B cell (primary cell): Measurements from ENCODE around the gene TSKS. TPM values are rescaled to one million over a fixed set of nuclear protein-coding genes. Genes with fewer than 3 reads are reported as not detected.

Experiments
- ATAC-seq: fragments of 200-7000 bp; cut with Tn5 transposase; one replicate; pipeline ENCODE4 v1.10.0; 2021; ENCODE audit warnings: low read depth, mild to moderate bottlenecking, moderate number of reproducible peaks, moderate library complexity
- CTCF ChIA-PET: fragments of 350-600 bp; sonication (Branson Sonifier 250); formaldehyde crosslinking; loops from one replicate; lab custom pipeline; 2021; ENCODE audit warnings: antibody characterized with exemption, inconsistent platforms; lab: Charles Lee
- POLR2A ChIA-PET: fragments of 350-600 bp; sonication (Branson Sonifier 250); formaldehyde crosslinking; loops from one replicate; lab custom pipeline; 2021; ENCODE audit warnings: antibody characterized with exemption; lab: Charles Lee
- DNase-seq: peaks from one replicate; pipeline ENCODE4 v3.0.0; 2013
- H2AFZ ChIP-seq: 2 replicates; pipeline ENCODE4 v1.6.1; 2012; ENCODE audit warnings: mild to moderate bottlenecking, low read depth, low read length; ENCODE audit not compliant: insufficient read depth, poor library complexity, severe bottlenecking
- H3K27ac ChIP-seq, 2 donors: 1 replicate in 1 of 2; 2 replicates in 1 of 2; pipeline ENCODE4 v1.5.1; 2012 to 2013; ENCODE audit warnings: low read length in 2 of 2, mild to moderate bottlenecking in 2 of 2, moderate library complexity in 1 of 2
- H3K27me3 ChIP-seq, 4 experiments: fragments of 200-600 bp in 1 of 4; sonication (generic) in 1 of 4; replicated peaks in 1 of 4; 1 replicate in 2 of 4; 2 replicates in 2 of 4; pipeline versions ENCODE4 v1.6.1 to v1.7.0; 2013 to 2016; ENCODE audit warnings: low read length in 3 of 4, mild to moderate bottlenecking in 2 of 4, mixed read lengths in 1 of 4, moderate library complexity in 1 of 4; ENCODE audit not compliant: insufficient read depth in 4 of 4, control insufficient read depth in 3 of 4; ENCODE audit errors: control extremely low read depth in 1 of 4
- H3K36me3 ChIP-seq, 2 experiments: replicated peaks in 1 of 2; 1 replicate in 1 of 2; 2 replicates in 1 of 2; pipeline versions ENCODE4 v1.6.1 to v1.7.1; 2013; ENCODE audit warnings: low read length in 1 of 2; ENCODE audit not compliant: insufficient read depth in 2 of 2, control insufficient read depth in 1 of 2; ENCODE audit errors: control extremely low read depth in 1 of 2, extremely low read depth in 1 of 2
- H3K4me1 ChIP-seq, 2 donors: fragments of 200-600 bp in 1 of 2; sonication (generic) in 1 of 2; 1 replicate in 1 of 2; 2 replicates in 1 of 2; pipeline versions ENCODE4 v1.5.1 to v1.6.1; 2013 to 2017; ENCODE audit warnings: low read length in 2 of 2; ENCODE audit not compliant: control insufficient read depth in 2 of 2, insufficient read depth in 2 of 2
- H3K4me2 ChIP-seq: replicated peaks from 2 replicates; pipeline ENCODE3; 2012; ENCODE audit warnings: mild to moderate bottlenecking, low read depth, low read length; ENCODE audit not compliant: poor library complexity, severe bottlenecking
- H3K4me3 ChIP-seq, 5 experiments: fragments of 200-600 bp in 1 of 5; sonication (generic) in 1 of 5; 1 replicate in 3 of 5; 2 replicates in 2 of 5; pipeline versions ENCODE4 v1.5.1 to v1.7.0; 2011 to 2016; ENCODE audit warnings: low read length in 4 of 5, mild to moderate bottlenecking in 4 of 5, low read depth in 2 of 5, control low read depth in 1 of 5, moderate library complexity in 1 of 5; ENCODE audit not compliant: insufficient read depth in 1 of 5; ENCODE audit errors: control extremely low read depth in 1 of 5, extremely low read depth in 1 of 5
- H3K79me2 ChIP-seq: fragments of 200-600 bp; sonication (generic); one replicate; pipeline ENCODE4 v1.6.0; 2016; ENCODE audit warnings: low read length; ENCODE audit not compliant: control insufficient read depth, insufficient read depth
- H3K9ac ChIP-seq: fragments of 200-600 bp; sonication (generic); 2 replicates; pipeline ENCODE4 v1.6.1; 2017; ENCODE audit warnings: mild to moderate bottlenecking, low read length, moderate library complexity
- H3K9me3 ChIP-seq, 3 donors: one replicate each; pipeline versions ENCODE4 v1.6.1 to v1.7.1; 2013; ENCODE audit warnings: low read length in 2 of 3; ENCODE audit not compliant: control insufficient read depth in 2 of 3, insufficient read depth in 1 of 3; ENCODE audit errors: control extremely low read depth in 1 of 3
- H4K20me1 ChIP-seq: 2 replicates; pipeline ENCODE4 v1.6.0; 2012; ENCODE audit warnings: mild to moderate bottlenecking, low read length; ENCODE audit not compliant: insufficient read depth, control insufficient read depth, poor library complexity, severe bottlenecking
- H3K27ac Mint-ChIP-seq: one replicate; pipeline ENCODE4 v1.8.0; 2021; ENCODE audit warnings: mixed read lengths
- H3K27me3 Mint-ChIP-seq: one replicate; pipeline ENCODE4 v1.8.0; 2021; ENCODE audit warnings: mixed read lengths
- H3K4me1 Mint-ChIP-seq: one replicate; pipeline ENCODE4 v1.8.0; 2021; ENCODE audit warnings: mixed read lengths
- H3K4me3 Mint-ChIP-seq: one replicate; pipeline ENCODE4 v1.8.0; 2021; ENCODE audit warnings: mixed read lengths
- H3K9me3 Mint-ChIP-seq: one replicate; pipeline ENCODE4 v1.8.0; 2022; ENCODE audit warnings: mixed read lengths; ENCODE audit not compliant: insufficient read depth
- EZH2 ChIP-seq: IDR thresholded peaks from 2 replicates; pipeline ENCODE4 v1.6.1; 2012; ENCODE audit warnings: borderline replicate concordance, low read depth, mild to moderate bottlenecking, moderate library complexity, low read length; ENCODE audit not compliant: insufficient read depth, poor library complexity, severe bottlenecking
- WGBS: methylation state at CpG from one replicate; pipeline ENCODE4 v1.1.5; 2013; ENCODE audit warnings: missing lambda C conversion rate; ENCODE audit not compliant: insufficient coverage; 5-methylcytosine and 5-hydroxymethylcytosine counted together
- intact Hi-C: fragments of 100-400 bp; cut with micrococcal nuclease; formaldehyde crosslinking; loops from one replicate; pipeline ENCODE4 v1.10.0; 2022
- polyA plus RNA-seq: library from polyadenylated mRNA; depleted of rRNA; stranded (reverse); fragments of >200 nt; gene quantifications from 2 replicates; pipeline ENCODE4 v1.2.3, GENCODE V29; 2012
- total RNA-seq, 2 donors: library from RNA; stranded (reverse); fragments of 120-200 nt in 1 of 2; gene quantifications; 1 replicate in 1 of 2; 2 replicates in 1 of 2; pipeline versions ENCODE4 v1.2.3 to v1.2.4, GENCODE V29; 2013 to 2022
- TF ChIP-seq, protein P1 (sequence below): fragments of 200-600 bp; IDR thresholded peaks from one replicate; pipeline ENCODE4 v1.8.0; 2022; ENCODE audit warnings: antibody characterized with exemption, mild to moderate bottlenecking

Gene TSKS
- total and polyA plus RNA-seq, 2 donors (not counting 1 experiment from before 2014, with no cell fraction given), result 0.15 to 0.18 TPM

DNA sequence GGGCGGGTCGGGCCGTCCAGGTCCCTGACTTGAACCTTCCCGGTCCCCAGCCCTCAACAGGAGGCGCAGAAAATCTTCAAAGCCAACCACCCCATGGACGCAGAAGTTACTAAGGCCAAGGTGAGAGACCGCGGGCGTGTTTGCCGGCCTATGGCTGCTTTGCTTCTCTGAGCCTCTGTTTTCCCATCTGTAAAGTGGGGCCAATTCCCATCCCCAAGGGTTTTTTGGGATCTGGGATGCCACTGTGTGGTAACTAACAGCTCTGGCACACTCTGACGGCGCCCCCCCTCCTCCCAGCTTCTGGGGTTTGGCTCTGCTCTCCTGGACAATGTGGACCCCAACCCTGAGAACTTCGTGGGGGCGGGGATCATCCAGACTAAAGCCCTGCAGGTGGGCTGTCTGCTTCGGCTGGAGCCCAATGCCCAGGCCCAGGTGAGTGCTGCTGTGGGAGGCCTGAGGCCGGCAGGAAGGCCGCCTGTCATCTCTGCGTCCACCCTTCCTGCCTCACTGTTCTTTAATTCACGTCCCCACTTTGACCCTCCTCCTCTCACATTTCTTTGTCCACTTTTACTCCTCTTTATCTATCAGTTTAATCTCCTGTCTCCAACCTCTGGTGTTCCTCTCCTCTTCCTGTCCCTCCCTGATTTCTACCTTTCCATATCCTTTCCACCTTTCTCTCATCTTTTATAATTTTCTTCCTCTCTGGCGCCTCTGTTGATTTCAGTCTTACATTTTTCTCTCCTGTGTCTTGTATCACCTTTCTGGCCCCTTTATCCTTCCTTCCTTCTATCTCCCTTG is 42.9 kb upstream of the TSKS start:
- H4K20me1 ChIP-seq, result no peaks in the 10 kb centered on the region
- intact Hi-C loops, result loop anchor here (5.0 kb wide), 1 partner anchor 679 kb away; no protein-coding TSS in a partner anchor
- no peak overlapping the region for H2AFZ ChIP-seq
- no peak overlapping the region for H3K4me3 ChIP-seq
- WGBS, result 95% methylated on average over 20 of the region's 20 CpGs
- CTCF ChIA-PET, result no interaction called here
- H3K9ac ChIP-seq, result no peak overlapping the region
- peak overlapping the region in 1 of 2 donors; percentile 68 for H3K27ac ChIP-seq
- peaks cover 3% of the 10 kb centered on the region for H3K79me2 ChIP-seq
- H3K9me3 ChIP-seq, result no peaks in the 10 kb centered on the region
- no peak for DNase-seq
- Mint-ChIP-seq H3K4me3 (no peak overlapping the region), H3K27ac (peak overlapping the region; percentile 50), H3K27me3 (no peaks in the 10 kb centered on the region), H3K4me1 (peaks cover 33% of the 10 kb centered on the region), H3K9me3 (no peaks in the 10 kb centered on the region)
- POLR2A ChIA-PET, result interaction anchor here (0.5 kb wide), 1 partner anchor 30 kb away, joined by 7 read pairs; no protein-coding TSS in a partner anchor
- no peaks in the 10 kb centered on the region for H3K27me3 ChIP-seq
- peaks cover 0 to 28% of the 10 kb centered on the region in 2 experiments for H3K36me3 ChIP-seq
- TF ChIP-seq, protein P1, sequence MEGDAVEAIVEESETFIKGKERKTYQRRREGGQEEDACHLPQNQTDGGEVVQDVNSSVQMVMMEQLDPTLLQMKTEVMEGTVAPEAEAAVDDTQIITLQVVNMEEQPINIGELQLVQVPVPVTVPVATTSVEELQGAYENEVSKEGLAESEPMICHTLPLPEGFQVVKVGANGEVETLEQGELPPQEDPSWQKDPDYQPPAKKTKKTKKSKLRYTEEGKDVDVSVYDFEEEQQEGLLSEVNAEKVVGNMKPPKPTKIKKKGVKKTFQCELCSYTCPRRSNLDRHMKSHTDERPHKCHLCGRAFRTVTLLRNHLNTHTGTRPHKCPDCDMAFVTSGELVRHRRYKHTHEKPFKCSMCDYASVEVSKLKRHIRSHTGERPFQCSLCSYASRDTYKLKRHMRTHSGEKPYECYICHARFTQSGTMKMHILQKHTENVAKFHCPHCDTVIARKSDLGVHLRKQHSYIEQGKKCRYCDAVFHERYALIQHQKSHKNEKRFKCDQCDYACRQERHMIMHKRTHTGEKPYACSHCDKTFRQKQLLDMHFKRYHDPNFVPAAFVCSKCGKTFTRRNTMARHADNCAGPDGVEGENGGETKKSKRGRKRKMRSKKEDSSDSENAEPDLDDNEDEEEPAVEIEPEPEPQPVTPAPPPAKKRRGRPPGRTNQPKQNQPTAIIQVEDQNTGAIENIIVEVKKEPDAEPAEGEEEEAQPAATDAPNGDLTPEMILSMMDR, result no peak
- no peak for TF ChIP-seq EZH2
- no peak for ATAC-seq
- H3K4me2 ChIP-seq, result no peak overlapping the region
- H3K4me1 ChIP-seq, result peaks cover 22 to 37% of the 10 kb centered on the region in 2 donors

DNA sequence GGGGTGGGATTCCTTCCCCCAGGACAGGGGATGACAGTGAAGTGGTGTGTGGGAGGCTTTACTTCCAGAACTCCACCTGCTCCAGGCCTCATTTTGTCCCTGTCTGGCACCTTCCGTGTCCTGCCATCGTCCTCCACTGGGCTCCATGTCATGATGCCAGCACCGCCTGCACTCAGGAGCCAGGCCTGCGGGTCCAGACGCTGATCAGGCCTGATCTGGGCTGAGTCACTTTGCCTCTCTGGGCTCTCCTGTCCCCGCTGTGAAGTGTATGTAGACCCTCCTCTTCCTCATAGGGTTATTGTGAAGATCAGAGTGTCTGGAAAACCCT is 40.4 kb upstream of the TSKS start:
- H2AFZ ChIP-seq, result no peak overlapping the region
- peaks cover 0 to 53% of the 10 kb centered on the region in 2 experiments for H3K36me3 ChIP-seq
- ATAC-seq, result no peak
- no peaks in the 10 kb centered on the region for H3K9me3 Mint-ChIP-seq
- no peak overlapping the region for H3K27ac Mint-ChIP-seq
- H3K79me2 ChIP-seq, result no peaks in the 10 kb centered on the region
- no peak for DNase-seq
- ChIA-PET CTCF (no interaction called here), POLR2A (no interaction called here)
- no peak overlapping the region for H3K4me3 Mint-ChIP-seq
- H4K20me1 ChIP-seq, result no peaks in the 10 kb centered on the region
- peaks cover 18% of the 10 kb centered on the region for H3K4me1 Mint-ChIP-seq
- H3K4me1 ChIP-seq, result peaks cover 14 to 21% of the 10 kb centered on the region in 2 donors
- TF ChIP-seq, protein P1, result no peak
- H3K4me3 ChIP-seq, result no peak overlapping the region
- H3K9me3 ChIP-seq, result peaks cover 0 to 3% (median 0%) of the 10 kb centered on the region in 3 donors
- H3K27me3 Mint-ChIP-seq, result no peaks in the 10 kb centered on the region
- H3K27ac ChIP-seq, result no peak overlapping the region
- no peak overlapping the region for H3K9ac ChIP-seq
- 100% methylated on average over 2 of the region's 6 CpGs for WGBS
- intact Hi-C loops, result no loop called here
- H3K27me3 ChIP-seq, result no peaks in the 10 kb centered on the region
- no peak overlapping the region for H3K4me2 ChIP-seq
